Erythroblast (primary cell): ENCODE data around the gene VSIG4.

Experiments used
- GATA1 ChIP-seq: IDR thresholded peaks from 2 replicates; pipeline ENCODE4 v1.6.1; 2011; ENCODE audit warnings: low read depth, mild to moderate bottlenecking, control low read depth, low read length, moderate library complexity
- POLR2A ChIP-seq: IDR thresholded peaks from 2 replicates; pipeline ENCODE4 v1.6.1; 2011; ENCODE audit warnings: mild to moderate bottlenecking, low read length

DNA sequence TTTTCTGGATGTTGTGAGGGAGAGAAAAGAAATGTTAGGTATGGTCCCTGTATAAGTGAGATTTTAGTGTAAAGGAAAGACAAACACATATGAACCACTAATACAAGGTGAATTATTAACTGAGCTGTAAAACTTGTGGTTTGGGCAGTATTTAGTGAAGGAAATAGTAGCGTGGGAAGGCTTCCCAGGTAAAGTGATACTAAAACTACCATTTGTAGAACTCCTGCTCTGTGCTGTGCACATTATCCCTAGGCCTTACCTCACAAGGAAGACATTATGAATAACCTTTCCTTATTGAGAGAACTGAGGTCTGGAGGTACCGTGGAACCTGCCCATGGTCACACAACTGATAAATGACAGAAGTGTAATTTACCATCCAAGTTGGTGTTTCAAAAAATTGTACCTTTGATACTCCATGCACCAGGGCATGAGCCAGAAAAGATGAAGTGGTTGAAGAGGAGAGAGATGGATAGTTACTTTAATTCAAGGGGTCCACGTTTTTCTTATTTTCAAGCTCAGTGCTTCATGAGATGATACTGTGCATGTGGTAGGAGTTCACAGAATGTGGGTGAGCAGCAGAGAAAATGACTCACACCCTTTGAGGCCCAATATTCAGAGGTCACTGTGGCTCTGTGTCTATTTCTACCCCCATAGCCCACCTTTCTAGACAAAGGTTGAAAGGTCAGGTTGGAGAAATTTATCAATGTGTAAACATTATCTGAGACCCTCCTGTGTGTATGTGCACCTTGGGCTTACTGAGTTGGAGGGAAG lies 2.6 kb upstream of the VSIG4 start:
- TF ChIP-seq POLR2A (no peak), GATA1 (no peak)
